H1 (cell line): Measurements from ENCODE around the gene PRR4. TPM values are rescaled to one million over a fixed set of nuclear protein-coding genes. Genes with fewer than 3 reads are reported as not detected.

Experiments used
- CTCF ChIA-PET: fragments of 300-600 bp; sonication (Branson Sonifier 250); formaldehyde crosslinking; loops from one replicate; lab custom pipeline; 2021; ENCODE audit not compliant: partially characterized antibody; lab: Charles Lee
- POLR2A ChIA-PET: fragments of 300-600 bp; sonication (Branson Sonifier 250); formaldehyde crosslinking; loops from one replicate; lab custom pipeline; 2021; ENCODE audit warnings: inconsistent platforms; ENCODE audit not compliant: partially characterized antibody; lab: Charles Lee
- DNase-seq, 2 experiments: peaks; one replicate each; pipeline versions ENCODE4 v3.0.0 to v3.0.0-alpha.2; 2010 to 2022; ENCODE audit warnings: low spot score in 2 of 2, low read depth in 1 of 2, mixed read lengths in 1 of 2
- FAIRE-seq: peaks from 2 replicates; lab custom pipeline; 2011; peaks lifted over from hg19 to GRCh38; lab: Jason Lieb, UNC
- H2AFZ ChIP-seq: 2 replicates; pipeline ENCODE4 v1.8.1; 2012; ENCODE audit warnings: low read length, inconsistent platforms
- H2AK5ac ChIP-seq: 2 replicates; pipeline ENCODE4 v1.6.1; 2013; ENCODE audit warnings: low read depth, low read length
- H2BK120ac ChIP-seq: replicated peaks from 2 replicates; pipeline ENCODE3; 2013; ENCODE audit warnings: low read depth, low read length, inconsistent platforms
- H2BK12ac ChIP-seq: 2 replicates; pipeline ENCODE4 v1.6.1; 2013; ENCODE audit warnings: low read depth, low read length
- H2BK15ac ChIP-seq: 2 replicates; pipeline ENCODE4 v1.6.1; 2013; ENCODE audit warnings: low read length
- H2BK20ac ChIP-seq: 2 replicates; pipeline ENCODE4 v1.6.1; 2013; ENCODE audit warnings: low read length
- H2BK5ac ChIP-seq: 2 replicates; pipeline ENCODE4 v1.6.1; 2013; ENCODE audit warnings: low read depth, low read length
- H3K14ac ChIP-seq: 2 replicates; pipeline ENCODE4 v1.6.1; 2013; ENCODE audit warnings: inconsistent platforms; ENCODE audit not compliant: insufficient read length
- H3K18ac ChIP-seq: 2 replicates; pipeline ENCODE4 v1.6.1; 2013; ENCODE audit warnings: low read length; ENCODE audit errors: extremely low read depth
- H3K23ac ChIP-seq: 2 replicates; pipeline ENCODE4 v1.6.1; 2013; ENCODE audit warnings: inconsistent platforms; ENCODE audit not compliant: insufficient read length
- H3K23me2 ChIP-seq: 2 replicates; pipeline ENCODE4 v1.6.1; 2013; ENCODE audit warnings: low read depth, low read length
- H3K27ac ChIP-seq: 2 replicates; pipeline ENCODE4 v1.6.1; 2011; ENCODE audit warnings: low read depth, low read length, inconsistent platforms
- H3K27me3 ChIP-seq, 4 experiments: replicated peaks in 1 of 4; 1 replicate in 1 of 4; 2 replicates in 3 of 4; pipeline versions ENCODE4 v1.6.1 to v1.8.1; 2011 to 2013; ENCODE audit warnings: low read length in 3 of 4, mild to moderate bottlenecking in 3 of 4, inconsistent platforms in 2 of 4, mixed read lengths in 2 of 4, moderate library complexity in 1 of 4; ENCODE audit not compliant: control insufficient read depth in 3 of 4, insufficient read depth in 3 of 4; ENCODE audit errors: extremely low read depth in 1 of 4
- H3K36me3 ChIP-seq, 4 experiments: 2 replicates each; pipeline versions ENCODE4 v1.6.1 to v1.8.1; 2011 to 2013; ENCODE audit warnings: mild to moderate bottlenecking in 4 of 4, low read length in 3 of 4, moderate library complexity in 2 of 4, control low read depth in 1 of 4, inconsistent platforms in 1 of 4; ENCODE audit not compliant: insufficient read depth in 4 of 4, control insufficient read depth in 2 of 4
- H3K4ac ChIP-seq: replicated peaks from 2 replicates; pipeline ENCODE3; 2013; ENCODE audit warnings: low read length, low read depth, mixed read lengths, inconsistent platforms; ENCODE audit not compliant: insufficient read length
- H3K4me1 ChIP-seq, 4 experiments: replicated peaks in 1 of 4; 1 replicate in 1 of 4; 2 replicates in 3 of 4; pipeline versions ENCODE4 v1.6.1 to v1.8.1; 2011 to 2013; ENCODE audit warnings: low read length in 3 of 4, inconsistent platforms in 2 of 4, mixed read lengths in 1 of 4; ENCODE audit not compliant: insufficient read depth in 4 of 4, control insufficient read depth in 3 of 4
- H3K4me2 ChIP-seq, 2 experiments: 2 replicates each; pipeline versions ENCODE4 v1.6.1 to v1.8.1; 2011 to 2013; ENCODE audit warnings: low read depth in 2 of 2, low read length in 2 of 2, control low read depth in 1 of 2, inconsistent platforms in 1 of 2, mild to moderate bottlenecking in 1 of 2; ENCODE audit not compliant: insufficient read depth in 1 of 2
- H3K4me3 ChIP-seq, 4 experiments: fragments of 200-600, 300-600 bp in 1 of 4; sonication (generic), shearing (Covaris generic), sonication (Bioruptor Twin) in 1 of 4; 2 replicates each; pipeline versions ENCODE4 v1.5.1 to v1.8.1; 2011 to 2016; ENCODE audit warnings: low read length in 4 of 4, low read depth in 3 of 4, control low read depth in 2 of 4, inconsistent platforms in 2 of 4, mild to moderate bottlenecking in 2 of 4, mixed read lengths in 1 of 4, moderate library complexity in 1 of 4; ENCODE audit not compliant: insufficient read depth in 2 of 4; ENCODE audit errors: extremely low read depth in 1 of 4
- H3K56ac ChIP-seq: replicated peaks from 2 replicates; pipeline ENCODE3; 2013; ENCODE audit warnings: low read depth, mild to moderate bottlenecking, mixed read lengths, low read length, inconsistent platforms; ENCODE audit not compliant: insufficient read length
- H3K79me1 ChIP-seq: 2 replicates; pipeline ENCODE4 v1.6.1; 2013; ENCODE audit warnings: low read depth, low read length, control low read depth
- H3K79me2 ChIP-seq, 2 experiments: 2 replicates each; pipeline versions ENCODE4 v1.6.1 to v1.8.1; 2012 to 2013; ENCODE audit warnings: low read length in 2 of 2, mild to moderate bottlenecking in 2 of 2, inconsistent platforms in 1 of 2; ENCODE audit not compliant: insufficient read depth in 2 of 2, control insufficient read depth in 1 of 2
- H3K9ac ChIP-seq, 4 experiments: replicated peaks in 1 of 4; 1 replicate in 1 of 4; 2 replicates in 3 of 4; pipeline versions ENCODE4 v1.6.1 to v1.8.1; 2011 to 2013; ENCODE audit warnings: low read depth in 3 of 4, low read length in 3 of 4, control low read depth in 2 of 4, mild to moderate bottlenecking in 2 of 4, moderate library complexity in 2 of 4, inconsistent platforms in 1 of 4; ENCODE audit errors: extremely low read depth in 1 of 4
- H3K9me3 ChIP-seq, 2 experiments: 2 replicates each; pipeline versions ENCODE4 v1.6.1 to v1.8.1; 2012 to 2013; ENCODE audit warnings: mild to moderate bottlenecking in 2 of 2, moderate library complexity in 2 of 2, control low read depth in 1 of 2, inconsistent platforms in 1 of 2, low read depth in 1 of 2, low read length in 1 of 2, mixed read lengths in 1 of 2; ENCODE audit not compliant: insufficient read depth in 2 of 2
- H4K20me1 ChIP-seq, 2 experiments: replicated peaks in 1 of 2; 2 replicates each; pipeline versions ENCODE3 to v1.8.1; 2011 to 2013; ENCODE audit warnings: inconsistent platforms in 2 of 2, low read length in 2 of 2, mild to moderate bottlenecking in 1 of 2; ENCODE audit not compliant: insufficient read depth in 2 of 2, control insufficient read depth in 1 of 2
- H4K5ac ChIP-seq: 2 replicates; pipeline ENCODE4 v1.6.1; 2013; ENCODE audit warnings: low read length, low read depth, mixed read lengths, inconsistent platforms; ENCODE audit not compliant: insufficient read length
- H4K8ac ChIP-seq: 2 replicates; pipeline ENCODE4 v1.8.0; 2013; ENCODE audit warnings: mild to moderate bottlenecking, moderate library complexity, low read length, inconsistent platforms; ENCODE audit not compliant: insufficient read depth; ENCODE audit errors: extremely low read depth
- H4K91ac ChIP-seq: replicated peaks from 2 replicates; pipeline ENCODE3; 2013; ENCODE audit warnings: low read length, mixed read lengths, inconsistent platforms; ENCODE audit not compliant: insufficient read length
- ATF2 ChIP-seq: IDR thresholded peaks from 2 replicates; pipeline ENCODE4 v1.6.1; 2012; ENCODE audit warnings: low read length, inconsistent platforms
- CEBPB ChIP-seq: IDR thresholded peaks from 2 replicates; pipeline ENCODE4 v1.6.1; 2012; ENCODE audit warnings: low read depth, low read length
- EZH2 ChIP-seq: fragments of 200-600 bp; sonication (generic); IDR thresholded peaks from 2 replicates; pipeline ENCODE4 v1.7.1; 2012; ENCODE audit warnings: low read depth, mild to moderate bottlenecking, moderate library complexity, low read length, inconsistent platforms; ENCODE audit not compliant: severe bottlenecking
- NRF1 ChIP-seq: IDR thresholded peaks from 2 replicates; pipeline ENCODE4 v1.6.1; 2011; ENCODE audit warnings: mild to moderate bottlenecking, low read depth, low read length, improper control_type of control experiment
- RAD21 ChIP-seq, 2 experiments: IDR thresholded peaks in 1 of 2; conservative IDR thresholded peaks in 1 of 2; 2 replicates each; pipeline ENCODE4 v1.6.1; 2011; ENCODE audit warnings: low read depth in 2 of 2, low read length in 2 of 2, improper control_type of control experiment in 1 of 2, inconsistent platforms in 1 of 2, mild to moderate bottlenecking in 1 of 2, moderate library complexity in 1 of 2
- TAF7 ChIP-seq: optimal IDR thresholded peaks from 2 replicates; pipeline ENCODE3; 2011; ENCODE audit warnings: low read depth, mild to moderate bottlenecking, inconsistent platforms, low read length, moderate library complexity, borderline replicate concordance
- WGBS, 2 experiments: shearing (Covaris generic) in 1 of 2; methylation state at CpG; one replicate each; pipeline versions ENCODE4 v1.1.6 to v1.1.7; 2013 to 2015; ENCODE audit warnings: low lambda C conversion rate in 2 of 2, mixed read lengths in 2 of 2, inconsistent platforms in 1 of 2, low coverage in 1 of 2, missing lambda C conversion rate in 1 of 2; ENCODE audit not compliant: insufficient replicate concordance in 2 of 2, insufficient coverage in 1 of 2, insufficient read length in 1 of 2; ENCODE audit errors: extremely low coverage in 1 of 2, missing lambda C conversion rate in 1 of 2; 5-methylcytosine and 5-hydroxymethylcytosine counted together
- polyA plus RNA-seq, 7 experiments: library from polyadenylated mRNA; depleted of rRNA in 3 of 7; stranded (reverse) in 5 of 7; unstranded in 2 of 7; fragments of >200 nt in 5 of 7; fragments of 200-250 nt in 2 of 7; gene quantifications; 1 replicate in 5 of 7; 2 replicates in 1 of 7; 4 replicates in 1 of 7; pipeline versions ENCODE4 v1.2.1 to v1.2.3, GENCODE V29; 2011 to 2013; ENCODE audit warnings: missing spikeins in 2 of 7, mixed read lengths in 2 of 7
- total RNA-seq: library from RNA; stranded (reverse); fragmentation: NEBNext Ultra II Directional; extraction: Animal tissue kit (Norgen Biotek cat#: 25700); gene quantifications from 2 replicates; pipeline ENCODE4 v1.2.1, GENCODE V29; 2021

PRR4 gene
- total and polyA plus RNA-seq, 2 of the 8 experiments (the other 6 are each of a cell fraction or from before 2014, with no cell fraction given) = 11.2 TPM; not detected in 1

GRCh38 chr12:10884086-10884725, 34.9 kb upstream of the PRR4 start, which contains the start of gene PRH1:
PRH1 (minus strand) TSS chr12:10884255; CDS start chr12:10884217, 38 bp downstream.
- no peak within 1 kb of the TSS for H2BK20ac ChIP-seq
- no peaks in the 10 kb centered on the region for H3K9me3 ChIP-seq
- no peaks in the 10 kb centered on the region for H3K27me3 ChIP-seq
- H3K14ac ChIP-seq = no peak within 1 kb of the TSS
- H3K79me1 ChIP-seq = no peaks in the 10 kb centered on the region
- H2BK12ac ChIP-seq = no peak within 1 kb of the TSS
- no peak within 1 kb of the TSS for H2BK120ac ChIP-seq
- no peak within 1 kb of the TSS for H2BK15ac ChIP-seq
- H2AK5ac ChIP-seq = no peak within 1 kb of the TSS
- H3K9ac ChIP-seq = no peak within 1 kb of the TSS
- CTCF ChIA-PET = no interaction called here
- no peak within 1 kb of the TSS for H3K18ac ChIP-seq
- H3K4me3 ChIP-seq = no peak within 1 kb of the TSS
- DNase-seq = no peak
- no peak within 1 kb of the TSS for H3K23ac ChIP-seq
- no peaks in the 10 kb centered on the region for H4K20me1 ChIP-seq
- 88% methylated on average over 6 of the region's 6 CpGs; no CpG with 5 or more reads in 1 of the 2 experiments for WGBS, 2 experiments
- H4K91ac ChIP-seq = no peak within 1 kb of the TSS
- H3K56ac ChIP-seq = no peak within 1 kb of the TSS
- no peak within 1 kb of the TSS for H2BK5ac ChIP-seq
- H3K4me1 ChIP-seq = no peaks in the 10 kb centered on the region
- H3K36me3 ChIP-seq = no peaks in the 10 kb centered on the region; a peak in 1 of 8 replicates
- H3K23me2 ChIP-seq = no peaks in the 10 kb centered on the region
- H4K8ac ChIP-seq = no peak within 1 kb of the TSS
- H2AFZ ChIP-seq = no peak within 1 kb of the TSS
- H3K4me2 ChIP-seq = no peak within 1 kb of the TSS
- POLR2A ChIA-PET = no interaction called here
- H4K5ac ChIP-seq = no peak within 1 kb of the TSS
- FAIRE-seq = no peak
- H3K27ac ChIP-seq = no peak within 1 kb of the TSS; the same call in 1 of the 2 replicates
- H3K79me2 ChIP-seq = no peaks in the 10 kb centered on the region
- no peak for TF ChIP-seq ATF2
- no peak for TF ChIP-seq NRF1
- no peak for TF ChIP-seq TAF7
- TF ChIP-seq RAD21 (IDR thresholded peaks at IDR 0.05 in 1 of 2, conservative IDR thresholded peaks at IDR 0.05 in 1 of 2; ENCODE audit: low read depth in 2 of 2, low read length in 2 of 2) = no peak
- no peak for TF ChIP-seq CEBPB
- no peak for TF ChIP-seq EZH2
- no peak within 1 kb of the TSS for H3K4ac ChIP-seq
